ENCODE data around the gene RAI1.
A peak's percentile ranks its signal among the peaks of the same experiment; 100 is the strongest.
"Not testable (repeated sequence)": the region's sequence is repeated elsewhere in the genome, so short reads cannot be mapped to it uniquely, and the experiment has no call there.

The RAI1 gene

DNA sequence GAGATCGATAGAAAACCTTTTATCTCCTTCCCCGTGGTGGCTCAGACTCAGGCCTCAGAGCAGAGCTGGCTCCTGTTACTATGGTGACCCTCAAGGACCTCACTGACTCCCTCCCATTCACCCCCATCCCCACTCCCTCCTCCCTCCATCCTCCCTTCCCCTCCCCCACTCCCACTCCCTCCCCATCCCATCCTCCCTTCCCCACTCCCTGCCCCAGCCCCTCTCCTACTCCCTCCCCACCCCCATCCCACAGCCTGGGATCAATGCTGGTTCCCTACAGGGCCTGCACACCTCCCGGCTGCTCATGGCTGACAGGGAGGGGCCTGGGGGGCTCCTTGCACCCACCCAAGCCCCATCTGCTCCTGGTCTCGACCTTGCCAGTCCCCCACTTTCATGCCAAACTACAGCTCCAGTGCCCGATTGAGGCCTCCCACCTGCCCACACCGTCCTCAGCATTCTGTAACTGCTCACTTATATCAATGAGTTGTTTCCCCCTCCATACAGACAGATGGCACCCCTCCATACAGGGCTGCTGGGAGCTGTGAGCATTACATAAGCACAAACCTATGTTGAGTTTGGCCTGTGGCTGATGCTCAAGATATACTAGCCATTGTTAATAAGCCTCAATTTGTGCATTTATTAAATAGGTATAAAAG is 11.6 kb upstream of the RAI1 start:
- DNase-seq (ENCODE audit: insufficient read length, low spot score) (no peak), FAIRE-seq (no peak)
- no peak for TF ChIP-seq POLR2A (IDR thresholded peaks at IDR 0.05; ENCODE audit: low read depth, low read length)

DNA sequence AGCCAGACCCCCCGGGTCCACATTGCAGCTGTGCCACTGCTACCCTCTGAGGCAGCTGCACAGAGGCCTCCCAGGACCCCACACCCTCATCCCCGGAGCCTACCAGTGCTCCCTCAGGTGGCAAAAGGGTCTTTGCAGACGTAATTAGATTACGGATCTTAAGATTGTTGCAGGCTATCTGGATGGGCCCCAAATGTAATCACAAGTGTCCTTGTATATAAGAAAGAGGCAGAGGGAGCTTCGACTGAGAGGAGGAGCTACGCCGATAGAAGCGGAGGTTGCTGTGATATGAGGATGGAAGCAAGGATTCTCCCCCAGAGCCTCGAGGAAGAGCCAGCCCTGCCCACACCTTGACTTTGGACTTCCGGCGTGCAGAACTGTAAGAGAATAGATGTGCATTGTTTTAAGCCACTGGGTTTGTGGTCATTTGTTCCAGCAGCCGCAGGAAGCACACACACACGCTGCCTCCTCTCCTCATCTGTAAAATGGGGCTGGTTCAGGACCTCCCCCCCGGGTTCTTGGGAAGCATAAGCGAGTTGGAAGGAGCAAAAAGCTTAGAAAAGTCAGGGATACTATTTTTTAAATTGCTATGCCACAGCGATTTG is 10.5 kb upstream of the RAI1 start:
- DNase-seq (ENCODE audit: insufficient read length, low spot score) (no peak), FAIRE-seq (no peak)
- no peak for TF ChIP-seq POLR2A (IDR thresholded peaks at IDR 0.05; ENCODE audit: low read depth, low read length)

DNA sequence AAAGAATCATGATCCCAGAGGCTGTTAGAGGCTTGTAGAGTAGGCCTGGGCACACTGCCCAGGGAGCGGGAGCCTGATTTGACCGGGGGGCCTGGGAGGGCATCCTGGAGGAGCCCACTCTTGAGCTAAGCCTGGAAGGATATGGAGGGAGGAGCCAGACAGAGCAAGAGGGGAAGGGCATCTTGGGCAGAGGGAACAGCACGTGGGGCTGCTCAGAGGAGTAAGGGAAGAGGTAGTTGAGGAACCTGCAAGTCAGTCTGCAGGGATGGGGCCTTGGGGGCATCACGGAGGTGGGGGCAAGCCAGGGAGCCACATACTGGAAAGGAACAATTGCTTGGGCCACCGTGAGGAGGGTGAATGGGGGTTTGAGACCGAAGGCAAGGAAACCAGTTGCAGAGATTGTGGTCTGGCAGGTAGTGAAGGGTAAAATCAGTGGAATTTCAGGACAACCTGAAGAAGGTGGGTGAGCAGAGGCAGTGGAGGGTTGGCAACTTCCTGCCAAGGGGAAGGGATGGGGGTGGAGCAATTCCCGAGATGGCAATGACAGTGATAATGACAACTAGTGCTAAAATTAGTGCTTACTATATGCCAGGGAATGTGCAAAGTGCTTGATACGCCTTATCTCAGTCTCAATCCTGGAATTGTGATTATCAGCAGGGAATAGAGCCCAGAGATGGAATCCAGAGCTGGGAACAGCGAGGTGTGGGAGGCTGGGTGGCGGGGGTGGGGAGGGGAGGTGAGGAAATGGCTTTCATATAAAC is 9.7 kb upstream of the RAI1 start:
- FAIRE-seq (no peak), DNase-seq (ENCODE audit: insufficient read length, low spot score) (no peak)
- TF ChIP-seq POLR2A (IDR thresholded peaks at IDR 0.05; ENCODE audit: low read depth, low read length): no peak

DNA sequence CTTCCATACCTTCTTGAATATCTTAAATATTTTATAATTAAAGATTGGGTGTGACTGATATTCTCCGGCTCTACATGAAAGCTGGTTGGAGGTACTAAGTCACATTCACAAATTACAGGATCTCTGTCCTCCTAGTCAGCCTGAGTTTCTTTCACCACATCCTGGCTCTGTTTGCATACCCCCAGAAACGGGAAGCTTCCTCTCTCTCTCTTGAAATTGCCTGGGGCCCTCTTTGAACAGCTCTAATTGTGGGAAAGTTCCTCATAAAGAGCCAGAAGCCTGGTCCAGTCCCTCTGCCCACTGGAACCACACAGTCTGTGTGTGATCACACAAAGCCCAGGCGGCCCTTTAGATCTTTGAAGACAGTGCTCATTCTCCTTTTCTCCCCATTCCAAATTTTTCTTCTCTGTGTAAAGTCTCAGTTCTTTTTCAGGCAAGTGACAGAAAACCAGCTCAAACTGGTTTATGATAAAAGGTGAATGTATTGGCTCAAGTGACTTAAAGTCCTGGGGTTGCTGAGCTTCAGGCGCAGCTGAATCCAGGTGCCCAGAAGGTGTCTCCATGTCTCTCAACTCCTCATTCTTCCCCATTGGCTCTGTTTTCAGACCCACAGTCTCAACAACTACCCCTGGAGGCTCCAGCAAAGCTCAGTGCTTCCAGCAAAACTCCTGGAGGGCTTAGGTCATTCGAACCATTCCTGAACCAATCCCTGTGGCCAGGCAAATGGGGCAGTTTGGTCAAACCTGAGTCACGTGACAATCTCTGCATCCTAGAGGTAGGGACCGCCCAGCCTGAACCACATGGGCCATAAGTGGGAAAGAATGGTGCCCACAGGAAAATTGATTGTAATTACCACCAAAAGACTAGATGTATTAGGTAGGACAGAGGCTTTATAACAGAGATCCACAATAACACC is 8.5 kb upstream of the RAI1 start:
- no peak for TF ChIP-seq POLR2A (IDR thresholded peaks at IDR 0.05; ENCODE audit: low read depth, low read length)
- FAIRE-seq (no peak), DNase-seq (ENCODE audit: insufficient read length, low spot score) (no peak)

DNA sequence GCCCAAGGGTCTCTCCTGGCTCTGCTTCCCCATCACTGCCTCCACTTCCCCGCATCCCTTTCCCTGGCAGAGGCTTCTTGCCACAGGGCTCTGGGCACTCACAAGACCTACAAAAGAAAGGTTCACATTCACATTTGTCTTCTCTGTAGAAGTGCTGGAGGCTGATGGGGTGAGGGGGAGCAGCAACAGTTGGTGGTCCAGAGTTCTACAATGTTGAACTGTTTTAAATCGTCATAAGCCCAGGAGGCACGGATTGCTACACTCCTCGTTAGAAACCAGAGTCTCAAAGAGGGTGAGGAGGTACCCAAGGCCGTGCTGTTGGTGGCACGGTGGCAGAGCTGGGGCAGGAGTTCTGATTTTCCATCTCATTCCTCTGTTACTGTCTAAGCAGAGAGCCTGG is 5.8 kb upstream of the RAI1 start:
- no peak for TF ChIP-seq POLR2A (IDR thresholded peaks at IDR 0.05; ENCODE audit: low read depth, low read length)
- no peak for FAIRE-seq
- DNase-seq (ENCODE audit: insufficient read length, low spot score): no peak

DNA sequence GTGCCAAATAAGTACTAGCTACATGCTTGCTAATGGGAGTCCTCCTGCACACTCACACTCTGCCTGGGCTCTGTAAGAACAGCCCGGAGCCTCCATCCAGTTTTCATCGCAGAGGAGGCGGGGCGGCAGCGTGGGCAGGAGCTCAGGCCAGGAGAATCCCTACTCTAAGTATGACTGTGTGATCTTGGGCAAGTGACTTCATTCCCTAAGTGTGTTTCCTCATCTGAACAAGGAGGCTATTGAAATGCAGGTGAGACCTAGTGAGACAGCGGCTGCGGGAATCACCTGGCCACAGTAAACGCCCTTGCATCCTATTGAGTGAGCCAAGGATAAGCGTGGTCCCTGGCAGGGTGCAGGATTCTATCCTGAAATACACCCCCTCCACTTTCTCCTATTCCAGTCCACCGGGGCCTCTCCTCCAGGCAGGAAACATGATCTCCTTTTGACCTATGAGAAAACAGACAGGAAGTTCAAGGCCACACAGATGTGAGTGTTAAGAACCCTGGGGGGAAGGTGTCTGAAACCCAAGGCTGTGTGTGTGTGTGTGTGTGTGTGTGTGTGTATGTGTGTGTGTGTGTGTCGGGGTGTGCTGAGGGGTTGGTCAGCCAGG is 5.2 kb upstream of the RAI1 start:
- no peak for TF ChIP-seq POLR2A (IDR thresholded peaks at IDR 0.05; ENCODE audit: low read depth, low read length)
- DNase-seq (ENCODE audit: insufficient read length, low spot score): peak; percentile 74
- no peak for FAIRE-seq

DNA sequence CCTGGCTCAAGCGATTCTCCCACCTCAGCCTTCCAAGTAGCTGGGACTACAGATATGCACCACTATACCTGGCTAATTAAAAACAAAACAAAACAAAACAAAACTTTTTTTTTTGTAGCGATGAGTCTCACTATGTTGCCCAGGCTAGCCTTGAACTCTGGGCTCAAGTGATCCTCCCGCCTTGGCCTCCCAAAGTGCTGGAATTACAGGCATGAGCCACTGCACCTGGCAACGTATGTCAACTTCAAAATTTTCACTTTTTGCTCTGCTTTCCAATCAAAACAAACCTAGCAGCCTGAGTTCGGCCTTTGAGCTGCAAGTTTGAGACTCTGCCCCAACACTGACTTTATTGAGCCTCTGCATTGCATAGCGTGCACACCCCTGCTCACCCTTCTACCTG is 4.5 kb upstream of the RAI1 start:
- no peak for TF ChIP-seq POLR2A (IDR thresholded peaks at IDR 0.05; ENCODE audit: low read depth, low read length)
- no peak for DNase-seq (ENCODE audit: insufficient read length, low spot score)
- FAIRE-seq: no peak

DNA sequence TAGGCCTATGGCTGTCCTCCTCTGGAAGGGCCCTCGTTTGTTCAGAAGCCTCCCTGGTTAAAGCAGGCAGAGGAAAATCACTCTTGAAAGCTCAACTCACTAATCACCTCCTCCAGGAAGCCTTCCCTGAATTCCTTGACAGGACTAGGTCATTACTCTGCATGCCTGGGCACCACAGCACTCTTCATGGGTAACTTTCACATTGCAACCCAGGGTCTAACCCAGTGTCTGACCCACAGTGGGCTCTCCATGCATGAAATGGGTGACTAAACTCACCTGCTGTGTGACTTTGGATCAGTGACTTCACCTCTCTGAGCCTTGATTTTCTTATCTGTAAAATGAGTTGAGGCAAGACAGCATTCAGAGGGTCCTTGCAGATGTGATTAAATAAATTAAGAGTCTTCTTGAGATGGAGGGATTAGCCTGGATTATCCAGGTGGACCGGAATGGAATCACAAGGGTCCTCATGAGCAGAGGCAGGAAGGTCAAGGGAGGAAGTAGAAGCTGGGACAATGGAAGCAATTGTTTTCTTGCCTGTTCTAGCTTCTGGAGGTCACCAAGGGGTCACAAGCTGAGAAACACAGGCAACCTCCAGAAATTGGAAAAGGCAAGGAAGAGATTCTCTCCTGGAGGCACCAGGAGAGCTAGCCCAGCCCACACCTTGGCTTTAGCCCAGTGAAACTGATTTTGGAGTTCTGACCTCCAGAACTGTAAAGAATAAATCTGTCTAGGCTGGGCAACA is 3.8 kb upstream of the RAI1 start:
- DNase-seq (ENCODE audit: insufficient read length, low spot score) (no peak), FAIRE-seq (no peak)
- TF ChIP-seq POLR2A (IDR thresholded peaks at IDR 0.05; ENCODE audit: low read depth, low read length): no peak

DNA sequence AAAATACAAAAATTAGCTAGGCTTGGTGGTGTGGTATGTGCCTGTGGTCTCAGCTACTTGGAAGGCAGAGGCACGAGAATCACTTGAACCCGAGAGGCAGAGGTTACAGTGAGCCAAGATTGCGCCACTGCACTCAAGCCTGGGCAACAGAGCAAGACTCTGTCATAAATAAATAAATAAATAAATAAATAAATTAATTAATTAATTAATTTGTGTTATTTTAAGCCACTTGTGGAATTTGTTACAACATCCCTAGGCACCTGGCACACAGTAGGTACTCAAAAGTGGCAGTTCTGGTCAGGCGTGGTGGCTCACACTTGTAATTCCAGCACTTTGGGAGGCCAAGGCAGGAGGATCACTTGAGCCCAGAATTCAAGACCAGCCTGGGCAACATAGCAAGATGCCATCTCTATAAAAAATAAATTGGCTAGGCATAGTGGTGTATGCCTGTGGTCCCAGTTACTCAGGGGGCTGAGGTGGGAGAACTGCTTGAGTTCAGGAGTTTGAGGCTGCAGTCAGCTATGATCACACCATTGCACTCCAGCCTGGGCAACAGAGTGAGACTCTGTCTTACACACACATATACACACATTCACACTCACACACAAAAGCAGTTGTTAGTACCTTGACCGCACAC is 3.1 kb upstream of the RAI1 start:
- DNase-seq (ENCODE audit: insufficient read length, low spot score); FAIRE-seq: not testable (repeated sequence)

DNA sequence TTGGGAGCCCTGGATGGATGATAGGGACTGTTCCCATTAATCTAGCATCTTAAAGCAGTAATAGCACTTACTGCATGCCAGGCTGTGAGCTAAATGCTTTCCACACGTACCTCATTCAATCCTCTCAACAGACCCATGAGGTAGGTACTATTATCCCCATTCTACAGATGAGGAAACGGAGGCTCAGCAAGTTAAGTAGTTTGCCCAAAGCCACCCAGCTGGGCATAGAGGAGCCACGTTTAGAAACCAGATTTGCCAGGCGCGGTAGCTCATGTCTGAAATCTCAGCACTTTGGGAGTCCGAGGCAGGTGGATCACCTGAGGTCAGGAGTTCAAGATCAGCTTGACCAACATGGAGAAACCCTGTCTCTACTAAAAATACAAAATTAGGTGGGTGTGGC is 2.0 kb upstream of the RAI1 start:
- FAIRE-seq (no peak), DNase-seq (ENCODE audit: insufficient read length, low spot score) (no peak)
- no peak for TF ChIP-seq POLR2A (IDR thresholded peaks at IDR 0.05; ENCODE audit: low read depth, low read length)

DNA sequence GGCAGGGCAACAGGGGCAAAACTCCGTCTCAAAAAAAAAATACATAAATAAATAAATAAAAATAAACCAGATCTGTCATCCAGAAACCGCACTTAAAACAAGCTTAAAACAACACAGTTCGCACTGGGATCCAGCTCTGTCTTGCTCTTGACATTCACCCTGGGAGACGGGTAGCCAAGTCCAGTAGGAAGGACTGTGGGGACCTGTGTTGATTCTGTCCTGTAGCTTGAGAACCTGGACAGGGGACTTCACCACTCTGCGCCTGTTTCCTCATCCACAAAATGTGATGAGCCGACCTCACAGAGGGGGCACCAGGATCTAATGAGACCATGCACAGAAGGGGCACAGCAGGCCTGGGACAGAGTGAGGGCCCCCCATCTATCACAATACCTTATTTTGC is 1.5 kb upstream of the RAI1 start:
- FAIRE-seq (no peak), DNase-seq (ENCODE audit: insufficient read length, low spot score) (no peak)
- TF ChIP-seq POLR2A (IDR thresholded peaks at IDR 0.05; ENCODE audit: low read depth, low read length): no peak

DNA sequence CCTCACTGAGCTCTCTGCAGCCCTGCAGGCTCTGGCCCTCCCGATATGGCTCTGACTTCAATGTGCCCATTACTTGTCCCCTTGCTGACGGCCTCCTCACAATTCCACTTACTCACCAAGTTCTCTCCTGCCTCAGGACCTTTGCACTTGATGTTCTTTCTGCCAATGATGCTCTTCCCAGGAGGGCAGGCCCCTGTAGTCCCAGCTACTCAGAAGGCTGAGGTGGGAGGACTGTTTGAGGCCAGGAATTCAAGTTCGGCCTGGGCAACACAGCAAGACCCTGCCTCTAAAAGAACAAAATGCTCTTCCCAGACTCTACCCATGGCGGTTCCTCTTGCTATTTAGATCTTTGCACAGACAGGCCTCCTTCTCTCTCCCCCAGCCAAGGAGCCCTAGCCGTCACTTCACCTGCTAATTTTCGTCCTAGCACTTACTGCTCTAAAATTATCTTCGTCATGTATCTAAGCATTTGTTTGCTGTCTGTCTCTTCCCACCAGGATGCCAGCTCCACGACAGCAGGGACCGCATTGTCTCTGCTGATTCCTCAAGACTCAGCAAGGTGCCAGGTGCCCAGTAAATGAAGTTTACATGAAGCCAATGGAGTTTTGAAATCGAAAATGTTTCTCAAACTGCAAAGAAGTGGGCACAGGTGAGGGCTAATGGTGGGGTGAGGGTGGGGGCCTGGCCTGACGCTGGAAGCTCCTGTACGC is 626 bp upstream of the RAI1 start:
- FAIRE-seq (no peak), DNase-seq (ENCODE audit: insufficient read length, low spot score) (no peak)
- TF ChIP-seq POLR2A (IDR thresholded peaks at IDR 0.05; ENCODE audit: low read depth, low read length): no peak
